Hepatocyte (in vitro differentiated cells): ENCODE data around the gene PHACTR3. TPM values are rescaled to one million over a fixed set of nuclear protein-coding genes. Genes with fewer than 3 reads are reported as not detected.
A peak's percentile ranks its signal among the peaks of the same experiment; 100 is the strongest.

Source experiments
- DNase-seq: peaks from one replicate; pipeline ENCODE4 v3.0.0-alpha.2; 2016; ENCODE audit warnings: low spot score
- H2AFZ ChIP-seq: fragments of 200-600 bp; sonication (generic); 2 replicates; pipeline ENCODE4 v1.6.0; 2016; ENCODE audit warnings: antibody characterized with exemption, mild to moderate bottlenecking
- H3K27ac ChIP-seq: fragments of 200-600 bp; sonication (generic); 2 replicates; pipeline ENCODE4 v1.5.1; 2016; ENCODE audit warnings: mild to moderate bottlenecking
- H3K27me3 ChIP-seq: fragments of 200-600 bp; sonication (generic); 2 replicates; pipeline ENCODE4 v1.6.1; 2016
- H3K36me3 ChIP-seq: fragments of 200-600 bp; sonication (generic); replicated peaks from 2 replicates; pipeline ENCODE4 v1.5.1; 2016; ENCODE audit warnings: low read depth; ENCODE audit not compliant: insufficient read depth
- H3K4me1 ChIP-seq: fragments of 200-600 bp; sonication (generic); 2 replicates; pipeline ENCODE4 v1.5.1; 2016; ENCODE audit warnings: mild to moderate bottlenecking, moderate library complexity; ENCODE audit not compliant: insufficient read depth
- H3K4me2 ChIP-seq: fragments of 200-600 bp; sonication (generic); 2 replicates; pipeline ENCODE4 v1.6.0; 2016
- H3K4me3 ChIP-seq: fragments of 200-600 bp; sonication (generic); 2 replicates; pipeline ENCODE4 v1.5.1; 2016; ENCODE audit warnings: mild to moderate bottlenecking
- H3K79me2 ChIP-seq: fragments of 200-600 bp; sonication (generic); 2 replicates; pipeline ENCODE4 v1.6.0; 2017; ENCODE audit warnings: mild to moderate bottlenecking
- H3K9me2 ChIP-seq: fragments of 200-600 bp; sonication (generic); replicated peaks from 2 replicates; pipeline ENCODE4 v1.6.0; 2017; ENCODE audit warnings: mild to moderate bottlenecking; ENCODE audit not compliant: insufficient read depth
- H3K9me3 ChIP-seq: fragments of 200-600 bp; sonication (generic); 2 replicates; pipeline ENCODE4 v1.5.1; 2016; ENCODE audit warnings: low read depth, mild to moderate bottlenecking
- H4K20me1 ChIP-seq: fragments of 200-600 bp; sonication (generic); 2 replicates; pipeline ENCODE4 v1.6.0; 2016; ENCODE audit warnings: mild to moderate bottlenecking; ENCODE audit not compliant: insufficient read depth, poor library complexity, severe bottlenecking
- CTCF ChIP-seq: fragments of 200-600 bp; sonication (generic); IDR thresholded peaks from 2 replicates; pipeline ENCODE4 v1.5.1; 2016; ENCODE audit warnings: antibody characterized with exemption, mild to moderate bottlenecking; ENCODE audit not compliant: poor library complexity
- EZH2 ChIP-seq: fragments of 200-600 bp; sonication (generic); IDR thresholded peaks from 2 replicates; pipeline ENCODE4 v1.6.1; 2016; ENCODE audit warnings: antibody characterized with exemption, mild to moderate bottlenecking, borderline replicate concordance
- EZH2phosphoT487 ChIP-seq: fragments of 200-600 bp; sonication (generic); IDR thresholded peaks from one replicate; pipeline ENCODE4 v1.6.1; 2018; ENCODE audit warnings: antibody characterized with exemption, mild to moderate bottlenecking, low read depth, moderate library complexity; ENCODE audit not compliant: unreplicated experiment, severe bottlenecking
- WGBS: methylation state at CpG from one replicate; pipeline ENCODE4 v1.1.6; 2016; ENCODE audit warnings: low lambda C conversion rate; ENCODE audit errors: missing lambda C conversion rate; 5-methylcytosine and 5-hydroxymethylcytosine counted together
- polyA plus RNA-seq: library from polyadenylated mRNA; unstranded; fragments of >200 nt; fragmentation: Nextera tagmentation; extraction: Ambion mirVana; gene quantifications from 2 replicates; pipeline ENCODE4 v1.2.1, GENCODE V29; 2016
- total RNA-seq: library from RNA; depleted of rRNA; stranded (reverse); fragments of >200 nt; gene quantifications from 2 replicates; pipeline ENCODE4 v1.2.3, GENCODE V29; 2014

PHACTR3 gene
- total and polyA plus RNA-seq, 2 experiments from 2014 or later: 5.2 to 7.5 TPM

- Histone ChIP-seq H2AFZ (no peak overlapping the region), H3K4me3 (no peak overlapping the region), H3K9me2 (no peaks in the 10 kb centered on the region), H3K4me2 (no peak overlapping the region), H3K79me2 (no peaks in the 10 kb centered on the region), H3K36me3 (no peaks in the 10 kb centered on the region), H3K4me1 (peaks cover 5% of the 10 kb centered on the region), H3K9me3 (no peaks in the 10 kb centered on the region), H3K27ac (no peak overlapping the region), H3K27me3 (no peaks in the 10 kb centered on the region), H4K20me1 (no peaks in the 10 kb centered on the region)
- TF ChIP-seq EZH2: no peak
- no peak for TF ChIP-seq EZH2phosphoT487
- TF ChIP-seq CTCF: no peak
- DNase-seq: no peak
- WGBS: 87% methylated on average over 19 of the region's 19 CpGs
Observed at GRCh38 chr20:59829054-59829785, 224.9 kb downstream of the PHACTR3 start.

GRCh38 chr20:59829786-59830664 lies 225.7 kb downstream of the PHACTR3 start:
- Histone ChIP-seq H4K20me1 (no peaks in the 10 kb centered on the region), H3K27me3 (no peaks in the 10 kb centered on the region), H3K4me2 (no peak overlapping the region), H3K9me3 (no peaks in the 10 kb centered on the region), H3K27ac (peak overlapping the region; percentile 77), H3K36me3 (no peaks in the 10 kb centered on the region), H3K4me1 (peaks cover 5% of the 10 kb centered on the region), H3K9me2 (no peaks in the 10 kb centered on the region), H3K79me2 (no peaks in the 10 kb centered on the region), H2AFZ (no peak overlapping the region), H3K4me3 (no peak overlapping the region)
- peak; percentile 3 for DNase-seq
- TF ChIP-seq CTCF (no peak), EZH2phosphoT487 (no peak), EZH2 (no peak)
- WGBS: 93% methylated on average over 12 of the region's 12 CpGs

GRCh38 chr20:59830665-59831023 lies 226.3 kb downstream of the PHACTR3 start:
- WGBS: 67% methylated on average over 6 of the region's 6 CpGs
- Histone ChIP-seq H3K27me3 (no peaks in the 10 kb centered on the region), H3K9me2 (no peaks in the 10 kb centered on the region), H3K4me3 (no peak overlapping the region), H3K36me3 (no peaks in the 10 kb centered on the region), H2AFZ (no peak overlapping the region), H4K20me1 (no peaks in the 10 kb centered on the region), H3K27ac (peak overlapping the region; percentile 77), H3K79me2 (no peaks in the 10 kb centered on the region), H3K4me2 (no peak overlapping the region), H3K9me3 (no peaks in the 10 kb centered on the region), H3K4me1 (peaks cover 5% of the 10 kb centered on the region)
- no peak for TF ChIP-seq CTCF
- TF ChIP-seq EZH2: no peak
- no peak for DNase-seq
